ENCODE data around the gene CCM2.
A peak's percentile ranks its signal among the peaks of the same experiment; 100 is the strongest.

CCM2 gene

GRCh38 chr7:44965441-44965903 lies 34.5 kb upstream of the CCM2 start:
- no peak for DNase-seq (ENCODE audit: low read depth)
- TF ChIP-seq CTCF (IDR thresholded peaks at IDR 0.05; ENCODE audit: low read length, missing control alignments), result no peak
- no peak overlapping the region for H3K4me3 ChIP-seq (replicated peaks; ENCODE audit: low read depth, low read length)

- TF ChIP-seq CTCF (IDR thresholded peaks at IDR 0.05; ENCODE audit: low read length, missing control alignments), result no peak
- DNase-seq (ENCODE audit: low read depth), result no peak
- no peak overlapping the region for H3K4me3 ChIP-seq (replicated peaks; ENCODE audit: low read depth, low read length)
These were observed 33.9 kb upstream of the CCM2 start for GRCh38 chr7:44965937-44966730.

DNA sequence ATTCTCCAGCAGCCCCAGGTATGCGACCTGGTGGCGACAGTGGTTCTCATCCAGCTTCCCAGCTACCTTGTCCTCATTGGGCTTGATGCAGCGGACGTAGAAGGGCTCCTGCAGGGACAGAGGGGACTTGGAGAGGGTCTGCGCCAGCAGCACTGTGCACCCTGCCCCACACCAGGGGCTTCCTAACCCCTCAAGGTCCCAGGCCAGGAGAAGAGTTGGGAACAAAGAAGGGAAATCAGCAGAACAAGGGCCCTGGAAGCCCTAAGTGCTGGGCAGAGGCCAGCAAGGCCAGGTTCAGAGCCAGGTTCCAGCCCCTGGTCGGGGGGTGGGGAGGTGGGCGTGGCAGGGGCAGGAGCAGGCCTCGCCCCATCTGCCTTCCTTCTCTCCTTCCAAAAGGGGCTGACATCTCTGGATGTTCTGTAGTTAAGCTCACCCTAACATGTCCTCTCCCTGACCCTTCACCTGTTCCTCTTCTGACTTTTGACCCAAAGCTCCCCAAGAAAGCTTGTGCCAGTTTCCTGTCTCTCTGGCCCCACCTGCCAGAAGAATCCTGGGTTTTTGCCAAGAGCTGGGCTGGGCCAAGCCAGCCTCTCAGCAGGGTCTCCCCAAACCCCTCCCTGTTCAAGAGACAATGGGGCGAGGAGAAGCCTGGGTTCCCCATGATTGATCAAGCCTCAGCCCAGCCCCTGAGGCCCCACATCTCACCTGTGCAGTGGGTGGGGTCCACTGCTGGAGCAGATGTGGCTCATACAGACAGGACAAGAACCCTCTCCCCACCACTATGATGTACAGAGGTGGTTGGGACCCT lies 33.1 kb upstream of the CCM2 start:
- TF ChIP-seq CTCF (IDR thresholded peaks at IDR 0.05; ENCODE audit: low read length, missing control alignments), result no peak
- DNase-seq (ENCODE audit: low read depth), result no peak
- H3K4me3 ChIP-seq (replicated peaks; ENCODE audit: low read depth, low read length), result no peak overlapping the region

GRCh38 chr7:44967571-44968446 lies 32.2 kb upstream of the CCM2 start:
- H3K4me3 ChIP-seq (replicated peaks; ENCODE audit: low read depth, low read length), result no peak overlapping the region
- peak; percentile 46 for DNase-seq (ENCODE audit: low read depth)
- peak; percentile 30 for TF ChIP-seq CTCF (IDR thresholded peaks at IDR 0.05; ENCODE audit: low read length, missing control alignments)

DNA sequence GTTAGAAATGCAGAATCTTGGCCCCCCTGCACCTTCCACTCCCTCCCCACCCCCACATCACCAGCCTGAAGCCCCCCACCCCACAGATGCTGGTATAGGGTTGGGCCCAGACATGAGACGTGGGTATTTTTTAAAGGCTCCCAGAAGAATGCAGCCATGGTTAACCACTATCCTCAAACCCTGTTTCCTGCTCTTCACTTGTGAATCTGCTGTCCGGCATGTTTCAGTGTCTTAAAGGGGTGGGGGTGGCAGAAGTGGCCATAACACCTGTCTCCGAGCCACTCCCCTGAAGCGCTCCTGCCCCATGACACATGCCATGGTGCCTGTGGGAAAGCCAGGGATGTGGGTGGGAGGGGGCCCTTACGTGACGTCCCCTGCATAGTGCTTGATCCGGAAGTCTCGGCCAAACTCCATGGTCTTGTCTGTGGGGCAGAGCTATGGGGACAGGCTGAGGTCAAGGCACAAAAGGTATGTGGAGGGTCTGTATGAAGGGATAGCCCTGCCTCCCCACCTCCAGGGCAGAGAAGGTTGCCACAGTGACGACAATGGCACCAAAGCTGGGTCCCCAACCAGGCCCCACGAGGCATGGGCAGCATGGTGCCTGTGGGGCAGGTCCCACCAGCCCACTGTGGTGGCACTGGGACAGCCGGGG lies 30.8 kb upstream of the CCM2 start:
- TF ChIP-seq CTCF (IDR thresholded peaks at IDR 0.05; ENCODE audit: low read length, missing control alignments), result no peak
- no peak overlapping the region for H3K4me3 ChIP-seq (replicated peaks; ENCODE audit: low read depth, low read length)
- no peak for DNase-seq (ENCODE audit: low read depth)
